Mammary epithelial cell (primary cell): Measurements from ENCODE around the gene SPTLC2.

Experiments
- EZH2 ChIP-seq: IDR thresholded peaks from 2 replicates; pipeline ENCODE4 v1.6.1; 2012; ENCODE audit warnings: low read length, inconsistent platforms, borderline replicate concordance
- TF ChIP-seq, protein P1 (sequence below), 2 donors: IDR thresholded peaks in 1 of 2; conservative IDR thresholded peaks in 1 of 2; 2 replicates each; pipeline ENCODE4 v1.5.1; 2011 to 2012; ENCODE audit warnings: inconsistent platforms in 2 of 2, low read length in 2 of 2, mild to moderate bottlenecking in 2 of 2, control low read depth in 1 of 2, low read depth in 1 of 2; ENCODE audit not compliant: insufficient read depth in 1 of 2; ENCODE audit errors: extremely low read depth in 1 of 2

- TF ChIP-seq EZH2, result no peak
- TF ChIP-seq, protein P1, sequence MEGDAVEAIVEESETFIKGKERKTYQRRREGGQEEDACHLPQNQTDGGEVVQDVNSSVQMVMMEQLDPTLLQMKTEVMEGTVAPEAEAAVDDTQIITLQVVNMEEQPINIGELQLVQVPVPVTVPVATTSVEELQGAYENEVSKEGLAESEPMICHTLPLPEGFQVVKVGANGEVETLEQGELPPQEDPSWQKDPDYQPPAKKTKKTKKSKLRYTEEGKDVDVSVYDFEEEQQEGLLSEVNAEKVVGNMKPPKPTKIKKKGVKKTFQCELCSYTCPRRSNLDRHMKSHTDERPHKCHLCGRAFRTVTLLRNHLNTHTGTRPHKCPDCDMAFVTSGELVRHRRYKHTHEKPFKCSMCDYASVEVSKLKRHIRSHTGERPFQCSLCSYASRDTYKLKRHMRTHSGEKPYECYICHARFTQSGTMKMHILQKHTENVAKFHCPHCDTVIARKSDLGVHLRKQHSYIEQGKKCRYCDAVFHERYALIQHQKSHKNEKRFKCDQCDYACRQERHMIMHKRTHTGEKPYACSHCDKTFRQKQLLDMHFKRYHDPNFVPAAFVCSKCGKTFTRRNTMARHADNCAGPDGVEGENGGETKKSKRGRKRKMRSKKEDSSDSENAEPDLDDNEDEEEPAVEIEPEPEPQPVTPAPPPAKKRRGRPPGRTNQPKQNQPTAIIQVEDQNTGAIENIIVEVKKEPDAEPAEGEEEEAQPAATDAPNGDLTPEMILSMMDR (conservative IDR thresholded peaks at IDR 0.05 in 1 of 2, IDR thresholded peaks at IDR 0.05 in 1 of 2; ENCODE audit: extremely low read depth in 1 of 2, insufficient read depth in 1 of 2, low read depth in 1 of 2, low read length in 2 of 2), result no peak
These were observed 46.9 kb upstream of the SPTLC2 start for GRCh38 chr14:77663293-77663692.
